PC-9 (cell line): Measurements from ENCODE around the gene INS. TPM values are rescaled to one million over a fixed set of nuclear protein-coding genes. Genes with fewer than 3 reads are reported as not detected.

Experiments used
- BruUV-seq: library from RNA; stranded (reverse); fragments of 400-500 nt; replicated peaks from 2 replicates; lab custom pipeline; 2021; lab: Mats Ljungman, UMichigan
- CTCF ChIA-PET: fragments of 300-600 bp; sonication (Branson Sonifier 250); formaldehyde crosslinking; loops from one replicate; lab custom pipeline; 2022; ENCODE audit warnings: antibody characterized with exemption; lab: Charles Lee
- POLR2A ChIA-PET: fragments of 300-600 bp; sonication (Branson Sonifier 250); formaldehyde crosslinking; loops from one replicate; lab custom pipeline; 2022; ENCODE audit warnings: antibody characterized with exemption; ENCODE audit not compliant: unreplicated experiment; lab: Charles Lee
- DNase-seq, 2 experiments: peaks; one replicate each; pipeline versions ENCODE4 v3.0.0 to v3.0.0-alpha.2; 2015 to 2022; ENCODE audit warnings: mixed read lengths in 1 of 2
- H2AFZ ChIP-seq: fragments of 200-600 bp; sonication (generic); 2 replicates; pipeline ENCODE4 v1.8.1; 2017; ENCODE audit warnings: antibody characterized with exemption
- H3F3A ChIP-seq: fragments of 200-600 bp; sonication (generic); 2 replicates; pipeline ENCODE4 v1.8.1; 2017; ENCODE audit warnings: antibody characterized with exemption, mild to moderate bottlenecking, low read depth; ENCODE audit not compliant: insufficient read depth
- H3K27ac ChIP-seq: fragments of 200-600 bp; sonication (generic); 2 replicates; pipeline ENCODE4 v1.6.1; 2016; ENCODE audit warnings: mixed run types
- H3K27me3 ChIP-seq: fragments of 200-600 bp; sonication (generic); 2 replicates; pipeline ENCODE4 v1.6.1; 2016; ENCODE audit warnings: low read depth, mixed run types; ENCODE audit not compliant: insufficient read depth
- H3K36me3 ChIP-seq: fragments of 200-600 bp; sonication (generic); 2 replicates; pipeline ENCODE4 v1.6.1; 2016; ENCODE audit warnings: low read depth, mixed run types
- H3K4me1 ChIP-seq: fragments of 200-600 bp; sonication (generic); replicated peaks from 2 replicates; pipeline ENCODE4 v1.6.1; 2016; ENCODE audit warnings: mixed run types; ENCODE audit not compliant: insufficient read depth
- H3K4me2 ChIP-seq: fragments of 200-600 bp; sonication (generic); 2 replicates; pipeline ENCODE4 v1.6.1; 2017; ENCODE audit warnings: mixed run types
- H3K4me3 ChIP-seq: fragments of 200-600 bp; sonication (generic); 2 replicates; pipeline ENCODE4 v1.6.1; 2016; ENCODE audit warnings: mixed run types
- H3K79me2 ChIP-seq: fragments of 200-600 bp; sonication (generic); 2 replicates; pipeline ENCODE4 v1.6.1; 2017; ENCODE audit warnings: low read depth, mixed run types
- H3K9me2 ChIP-seq: fragments of 200-600 bp; sonication (generic); 2 replicates; pipeline ENCODE4 v1.8.1; 2017; ENCODE audit warnings: mild to moderate bottlenecking; ENCODE audit not compliant: insufficient read depth
- H3K9me3 ChIP-seq: fragments of 200-600 bp; sonication (generic); 2 replicates; pipeline ENCODE4 v1.8.1; 2016; ENCODE audit warnings: low read depth; ENCODE audit not compliant: insufficient read depth
- H4K20me1 ChIP-seq: fragments of 200-600 bp; sonication (generic); 2 replicates; pipeline ENCODE4 v1.8.1; 2017; ENCODE audit not compliant: insufficient read depth
- CTCF ChIP-seq: fragments of 200-600 bp; sonication (generic); conservative IDR thresholded peaks from 2 replicates; pipeline ENCODE4 v1.6.1; 2017; ENCODE audit warnings: mixed run types, antibody characterized with exemption, mild to moderate bottlenecking, moderate library complexity
- EZH2 ChIP-seq: fragments of 200-600 bp; sonication (generic); IDR thresholded peaks from 2 replicates; pipeline ENCODE4 v1.8.0; 2017; ENCODE audit warnings: antibody characterized with exemption, low read depth
- intact Hi-C: fragments of 100-400 bp; cut with micrococcal nuclease; formaldehyde crosslinking; loops from one replicate; pipeline ENCODE4 v1.10.0; 2022; ENCODE audit not compliant: unreplicated experiment
- total RNA-seq: library from RNA; stranded (reverse); gene quantifications from 2 replicates; pipeline ENCODE4 v1.2.3, GENCODE V29; 2021

Gene INS
- total RNA-seq, 1 experiment from 2014 or later: not detected

GRCh38 chr11:2166091-2166851 lies 5.3 kb upstream of the INS start:
- no peak overlapping the region for H3K27ac ChIP-seq

GRCh38 chr11:2165571-2165970 lies 4.6 kb upstream of the INS start:
- DNase-seq: no peak
- Histone ChIP-seq H3F3A (peaks cover 11% of the 10 kb centered on the region; the same call in 1 of the 2 replicates), H3K4me1 (peaks cover 38% of the 10 kb centered on the region), H2AFZ (no peak overlapping the region), H3K4me3 (no peak overlapping the region), H3K9me3 (no peaks in the 10 kb centered on the region), H3K27me3 (no peaks in the 10 kb centered on the region), H4K20me1 (no peaks in the 10 kb centered on the region), H3K79me2 (no peaks in the 10 kb centered on the region), H3K36me3 (no peaks in the 10 kb centered on the region), H3K9me2 (no peaks in the 10 kb centered on the region), H3K27ac (no peak overlapping the region), H3K4me2 (0 out of 2 replicates have a peak overlapping the region, but pooled peaks have one; percentile 23)
- no TSS peak for BruUV-seq
- intact Hi-C loops: loop anchor here (5.0 to 10.0 kb wide), 2 partner anchors 129 to 252 kb away; no protein-coding TSS in a partner anchor
- ChIA-PET POLR2A (interaction anchor here (0.6 kb wide), 1 partner anchor 104 kb away, joined by 4 read pairs; no protein-coding TSS in a partner anchor), CTCF (interaction anchor here (1.0 kb wide), 1 partner anchor 21 kb away, joined by 3 read pairs; no protein-coding TSS in a partner anchor)
- TF ChIP-seq EZH2 (no peak), CTCF (no peak)

More at GRCh38 chr11:2166091-2166851, 5.3 kb upstream of the INS start:
- TF ChIP-seq CTCF (peak; percentile 69), EZH2 (no peak)
- no TSS peak for BruUV-seq
- Histone ChIP-seq H3K9me3 (no peaks in the 10 kb centered on the region), H3K4me1 (peaks cover 42% of the 10 kb centered on the region), H3K9me2 (no peaks in the 10 kb centered on the region), H3K4me2 (no peak overlapping the region), H3K27me3 (no peaks in the 10 kb centered on the region), H4K20me1 (no peaks in the 10 kb centered on the region), H3F3A (peaks cover 11% of the 10 kb centered on the region; the same call in 1 of the 2 replicates), H2AFZ (no peak overlapping the region), H3K79me2 (no peaks in the 10 kb centered on the region), H3K4me3 (no peak overlapping the region), H3K36me3 (no peaks in the 10 kb centered on the region)
- DNase-seq: no peak
- POLR2A ChIA-PET: interaction anchor here (0.6 kb wide), 1 partner anchor 104 kb away, joined by 4 read pairs; no protein-coding TSS in a partner anchor
- intact Hi-C loops: loop anchor here (5.0 to 10.0 kb wide), 2 partner anchors 129 to 251 kb away; no protein-coding TSS in a partner anchor
- CTCF ChIA-PET: no interaction called here

GRCh38 chr11:2164861-2165555 lies 4.0 kb upstream of the INS start:
- Histone ChIP-seq H3F3A (peaks cover 11% of the 10 kb centered on the region; the same call in 1 of the 2 replicates), H3K27ac (no peak overlapping the region), H3K9me3 (no peaks in the 10 kb centered on the region), H3K27me3 (no peaks in the 10 kb centered on the region), H3K4me3 (no peak overlapping the region), H3K4me1 (peaks cover 33% of the 10 kb centered on the region), H3K79me2 (no peaks in the 10 kb centered on the region), H3K9me2 (no peaks in the 10 kb centered on the region), H3K36me3 (no peaks in the 10 kb centered on the region), H3K4me2 (peak overlapping the region; percentile 23; the same call in 1 of the 2 replicates), H2AFZ (no peak overlapping the region), H4K20me1 (no peaks in the 10 kb centered on the region)
- POLR2A ChIA-PET: interaction anchor here (0.6 kb wide), 1 partner anchor 105 kb away, joined by 4 read pairs; no protein-coding TSS in a partner anchor
- CTCF ChIA-PET: interaction anchor here (1.0 kb wide), 1 partner anchor 22 kb away, joined by 3 read pairs; no protein-coding TSS in a partner anchor
- intact Hi-C loops: loop anchor here (5.0 to 10.0 kb wide), 2 partner anchors 130 to 252 kb away; no protein-coding TSS in a partner anchor
- TF ChIP-seq CTCF (no peak), EZH2 (no peak)
- BruUV-seq: no TSS peak
- DNase-seq: no peak
